Measurements from ENCODE around the gene CENPP. TPM values are rescaled to one million over a fixed set of nuclear protein-coding genes. Genes with fewer than 3 reads are reported as not detected.

CENPP gene
- total RNA-seq, 1 donor from 2014 or later, result 5.7 TPM

- TF ChIP-seq CTCF (IDR thresholded peaks at IDR 0.05; ENCODE audit: partially characterized antibody, unreplicated experiment), result no peak
- no peak overlapping the region for H3K27ac Mint-ChIP-seq (ENCODE audit: unreplicated experiment)
- H3K9me3 Mint-ChIP-seq (ENCODE audit: unreplicated experiment), result no peaks in the 10 kb centered on the region
- no peak overlapping the region for H3K4me3 Mint-ChIP-seq (ENCODE audit: unreplicated experiment)
- H3K4me1 Mint-ChIP-seq (ENCODE audit: low read depth, unreplicated experiment), result peaks cover 15% of the 10 kb centered on the region
- no peaks in the 10 kb centered on the region for H3K36me3 Mint-ChIP-seq (ENCODE audit: unreplicated experiment)
- no peak for DNase-seq
- H3K27me3 Mint-ChIP-seq (ENCODE audit: unreplicated experiment), result no peaks in the 10 kb centered on the region
These were observed 181.3 kb downstream of the CENPP start for GRCh38 chr9:92507005-92507404.

GRCh38 chr9:92507496-92507895 lies 181.7 kb downstream of the CENPP start:
- no peak for DNase-seq
- no peaks in the 10 kb centered on the region for H3K36me3 Mint-ChIP-seq (ENCODE audit: unreplicated experiment)
- H3K4me3 Mint-ChIP-seq (ENCODE audit: unreplicated experiment), result no peak overlapping the region
- peaks cover 17% of the 10 kb centered on the region for H3K4me1 Mint-ChIP-seq (ENCODE audit: low read depth, unreplicated experiment)
- no peak overlapping the region for H3K27ac Mint-ChIP-seq (ENCODE audit: unreplicated experiment)
- TF ChIP-seq CTCF (IDR thresholded peaks at IDR 0.05; ENCODE audit: partially characterized antibody, unreplicated experiment), result no peak
- H3K27me3 Mint-ChIP-seq (ENCODE audit: unreplicated experiment), result no peaks in the 10 kb centered on the region
- H3K9me3 Mint-ChIP-seq (ENCODE audit: unreplicated experiment), result no peaks in the 10 kb centered on the region

GRCh38 chr9:92508018-92508820 lies 182.5 kb downstream of the CENPP start:
- Mint-ChIP-seq H3K27ac (ENCODE audit: unreplicated experiment) (no peak overlapping the region), H3K4me1 (ENCODE audit: low read depth, unreplicated experiment) (peaks cover 25% of the 10 kb centered on the region), H3K9me3 (ENCODE audit: unreplicated experiment) (peaks cover 3% of the 10 kb centered on the region), H3K27me3 (ENCODE audit: unreplicated experiment) (peaks cover 4% of the 10 kb centered on the region), H3K36me3 (ENCODE audit: unreplicated experiment) (no peaks in the 10 kb centered on the region), H3K4me3 (ENCODE audit: unreplicated experiment) (no peak overlapping the region)
- DNase-seq, result peak; percentile 24
- no peak for TF ChIP-seq CTCF (IDR thresholded peaks at IDR 0.05; ENCODE audit: partially characterized antibody, unreplicated experiment)

- Mint-ChIP-seq H3K9me3 (ENCODE audit: unreplicated experiment) (peaks cover 3% of the 10 kb centered on the region), H3K4me1 (ENCODE audit: low read depth, unreplicated experiment) (peaks cover 28% of the 10 kb centered on the region)
These were observed 183.3 kb downstream of the CENPP start for GRCh38 chr9:92509050-92509449.

More at GRCh38 chr9:92509050-92509449, 183.3 kb downstream of the CENPP start:
- Mint-ChIP-seq H3K27ac (ENCODE audit: unreplicated experiment) (no peak overlapping the region), H3K36me3 (ENCODE audit: unreplicated experiment) (no peaks in the 10 kb centered on the region), H3K27me3 (ENCODE audit: unreplicated experiment) (peaks cover 4% of the 10 kb centered on the region), H3K4me3 (ENCODE audit: unreplicated experiment) (no peak overlapping the region)
- TF ChIP-seq CTCF (IDR thresholded peaks at IDR 0.05; ENCODE audit: partially characterized antibody, unreplicated experiment), result no peak
- no peak for DNase-seq
